NCI-H1105 treated with DMSO at 0.1 percent for 48 hours (cell line): Measurements from ENCODE around the gene UBLCP1.
A peak's percentile ranks its signal among the peaks of the same experiment; 100 is the strongest.
"Not testable (repeated sequence)": the region's sequence is repeated elsewhere in the genome, so short reads cannot be mapped to it uniquely, and the experiment has no call there.

ENCODE experiments used
- DNase-seq: peaks from one replicate; lab custom pipeline; 2025; lab: John Stamatoyannopoulos, UW

The UBLCP1 gene

DNA sequence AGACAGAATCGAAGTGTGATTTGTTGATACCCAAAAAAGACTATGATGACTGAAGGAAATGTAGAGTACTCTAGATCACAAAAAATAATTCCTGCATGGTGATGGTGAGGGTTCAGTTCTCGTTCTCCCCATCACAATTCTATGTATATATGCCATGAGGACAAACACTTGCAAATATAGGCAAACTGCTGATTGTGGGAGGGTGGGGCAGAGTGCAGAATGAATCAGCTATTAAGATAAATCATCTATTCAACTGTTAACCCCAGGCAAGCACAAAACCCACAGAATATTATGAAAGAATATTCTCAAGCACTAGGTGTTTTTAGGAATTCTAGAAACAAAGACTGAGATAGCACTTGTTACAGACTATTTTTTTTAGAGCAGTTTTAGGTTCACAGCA is 13.9 kb upstream of the UBLCP1 start:
- DNase-seq: no peak

GRCh38 chr5:159252195-159252594 is 10.9 kb upstream of the UBLCP1 start:
- no peak for DNase-seq

- no peak for DNase-seq
Observed at GRCh38 chr5:159257007-159257406, 6.1 kb upstream of the UBLCP1 start.

DNA sequence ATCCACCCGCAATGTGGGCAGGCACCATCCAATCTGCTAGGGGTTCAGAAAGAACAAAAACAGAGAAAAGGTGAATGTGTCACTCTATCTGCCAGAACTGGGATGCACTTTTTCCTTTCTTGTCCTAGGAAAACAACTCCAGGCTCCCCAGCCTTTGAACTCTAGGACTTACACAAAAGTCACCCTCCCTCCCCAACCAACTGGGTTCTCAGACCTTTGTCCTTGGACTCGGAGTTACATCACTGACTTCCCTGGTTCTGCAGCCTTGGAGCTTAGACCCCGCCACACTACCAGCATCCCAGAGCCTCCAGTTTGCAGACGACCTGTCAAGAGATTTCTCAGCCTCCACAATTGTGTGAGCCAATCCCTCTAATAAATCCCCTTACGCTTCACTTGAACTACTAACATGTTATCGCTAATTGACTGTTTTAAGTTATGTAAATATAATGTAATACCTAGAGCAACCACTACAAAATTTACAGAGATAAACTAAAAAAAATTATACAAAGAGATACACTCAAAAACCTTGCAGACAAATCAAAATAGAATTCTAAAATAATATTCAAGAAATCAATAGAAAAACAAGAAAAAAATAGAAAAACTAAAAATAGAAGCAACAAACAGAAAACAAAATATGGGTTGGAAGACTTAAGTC is 5.3 kb upstream of the UBLCP1 start:
- no peak for DNase-seq

- no peak for DNase-seq
Observed at GRCh38 chr5:159258361-159258760, 4.7 kb upstream of the UBLCP1 start.

- DNase-seq: not testable (repeated sequence)
Observed at GRCh38 chr5:159260212-159260611, 2.9 kb upstream of the UBLCP1 start.

- peak; percentile 24 for DNase-seq
Observed at GRCh38 chr5:159262472-159262858, 625 bp upstream of the UBLCP1 start.

GRCh38 chr5:159263569-159263905 is 447 bp downstream of the UBLCP1 start:
- DNase-seq: no peak

- not testable (repeated sequence) for DNase-seq
Observed at GRCh38 chr5:159266764-159267163, 3.7 kb downstream of the UBLCP1 start.

DNA sequence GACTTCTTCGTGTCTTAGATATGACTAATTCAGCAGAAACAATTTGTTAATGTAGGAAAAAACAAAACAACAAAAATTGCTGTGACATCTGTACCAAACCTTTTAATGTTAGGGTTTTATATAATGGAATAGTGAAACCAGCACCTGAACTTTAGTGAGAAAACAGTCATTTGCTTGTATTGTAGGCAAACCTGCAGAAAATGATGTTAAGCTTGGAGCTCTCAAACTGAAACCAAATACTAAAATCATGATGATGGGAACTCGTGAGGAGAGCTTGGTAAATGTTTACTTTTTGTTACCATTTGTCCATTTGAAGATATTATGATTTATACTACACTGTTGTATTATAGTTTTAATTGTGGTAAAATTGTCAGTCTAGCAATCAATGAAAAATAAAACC is 6.6 kb downstream of the UBLCP1 start:
- DNase-seq: no peak

DNA sequence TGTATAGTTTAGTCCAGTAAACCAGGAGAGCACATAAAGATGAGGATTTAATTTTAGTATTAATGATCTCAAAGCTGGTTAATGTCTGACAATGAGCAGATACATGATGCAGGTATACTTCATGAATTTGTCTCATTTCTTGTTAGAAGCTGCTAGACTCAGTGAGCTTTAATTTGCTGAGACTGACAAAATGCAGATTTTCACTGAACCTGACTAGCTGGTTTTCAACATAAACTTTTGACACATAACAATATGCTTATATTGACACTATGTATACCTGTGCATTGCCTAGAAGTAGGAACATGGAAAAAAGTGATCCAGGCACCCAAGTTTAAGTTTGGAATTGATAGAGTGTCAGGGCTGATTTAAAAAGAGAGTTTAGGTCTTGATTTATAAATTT is 10.8 kb downstream of the UBLCP1 start:
- DNase-seq: no peak

DNA sequence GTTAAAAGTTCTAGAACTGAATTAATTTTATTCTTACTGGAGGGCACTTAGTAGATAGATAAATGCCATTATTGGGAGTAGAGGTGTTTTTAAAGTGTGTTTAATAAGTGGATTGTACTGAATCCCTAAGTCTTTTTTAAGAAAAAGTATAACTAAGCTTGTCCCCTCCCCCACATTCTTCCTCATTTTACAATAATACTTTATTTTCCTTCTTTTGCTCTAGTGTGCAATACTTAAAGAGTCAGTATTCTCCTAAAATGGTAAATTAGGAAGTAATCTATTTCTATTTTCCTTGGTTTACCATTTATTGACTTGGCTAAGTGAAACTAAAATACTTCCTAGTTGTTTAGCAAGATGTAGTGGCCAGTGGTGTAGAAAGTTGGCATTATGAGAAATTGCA is 11.6 kb downstream of the UBLCP1 start:
- no peak for DNase-seq

DNA sequence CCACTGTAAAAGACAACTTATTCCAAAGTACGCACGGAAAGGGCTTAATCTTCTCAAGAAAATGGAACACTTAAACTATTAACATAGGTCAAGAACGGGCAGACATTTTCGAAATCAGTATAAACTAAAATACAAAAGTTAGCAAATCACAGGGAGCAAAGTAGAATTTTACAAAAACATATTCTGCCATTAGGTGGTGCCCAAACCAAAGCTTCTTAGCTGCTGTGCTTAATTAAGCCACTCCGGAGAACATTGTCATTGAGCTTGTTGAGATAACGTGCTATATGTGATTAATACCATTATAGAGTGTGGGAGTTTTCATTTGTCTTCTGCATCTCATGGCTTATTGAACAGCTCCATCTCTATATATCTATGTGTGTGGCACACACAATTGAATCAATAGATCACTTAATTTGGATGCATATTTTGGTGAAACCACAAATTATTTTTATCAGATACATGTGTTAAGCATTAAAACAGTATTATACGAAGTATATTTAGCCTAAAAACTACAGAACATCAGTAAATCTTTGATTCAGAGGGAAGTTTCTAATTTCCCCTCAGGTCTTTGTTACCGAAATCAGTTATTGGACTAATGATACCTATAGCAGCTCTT is 23.4 kb downstream of the UBLCP1 start:
- DNase-seq: peak; percentile 40

GRCh38 chr5:159290741-159291140 is 27.7 kb downstream of the UBLCP1 start:
- no peak for DNase-seq

DNA sequence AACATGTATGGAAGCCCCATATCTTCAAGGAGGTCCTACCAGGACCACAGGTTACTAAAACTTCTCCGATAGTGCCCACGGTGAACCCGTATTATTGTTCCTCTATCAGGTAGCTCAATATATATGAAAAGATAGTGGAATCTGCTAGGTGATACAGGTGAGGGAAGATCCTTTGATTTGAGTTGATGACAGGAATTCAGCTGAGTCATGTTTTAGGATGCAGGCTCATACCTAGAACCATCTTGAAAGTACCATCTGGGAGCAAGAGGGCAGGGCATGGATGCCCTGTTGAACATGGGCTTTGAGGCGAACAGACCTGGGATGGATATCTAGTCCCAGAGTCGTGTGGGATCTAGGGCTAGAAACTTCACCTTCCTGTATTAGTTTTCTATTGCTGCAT is 31.8 kb downstream of the UBLCP1 start:
- no peak for DNase-seq

- DNase-seq: not testable (repeated sequence)
Observed at GRCh38 chr5:159297300-159297699, 34.2 kb downstream of the UBLCP1 start.

DNA sequence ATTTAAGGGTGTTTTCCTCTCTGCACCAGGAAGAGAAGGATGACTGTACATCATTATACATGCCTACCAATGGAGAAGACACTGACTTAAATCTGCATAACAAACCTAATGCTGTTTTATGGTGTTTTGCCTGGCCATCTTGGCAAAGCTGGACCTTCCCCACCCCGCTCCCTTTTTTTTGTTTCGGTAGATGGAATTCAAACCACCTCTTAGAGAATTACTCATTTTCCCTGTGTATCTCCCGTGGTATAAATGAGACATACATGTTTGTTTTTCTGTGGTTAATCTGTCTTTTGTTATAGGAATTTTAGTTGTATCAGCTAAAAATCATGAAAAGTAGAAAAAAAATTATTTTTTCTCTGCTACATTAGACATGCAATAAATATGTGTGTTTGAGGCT is 38.4 kb downstream of the UBLCP1 start:
- no peak for DNase-seq

DNA sequence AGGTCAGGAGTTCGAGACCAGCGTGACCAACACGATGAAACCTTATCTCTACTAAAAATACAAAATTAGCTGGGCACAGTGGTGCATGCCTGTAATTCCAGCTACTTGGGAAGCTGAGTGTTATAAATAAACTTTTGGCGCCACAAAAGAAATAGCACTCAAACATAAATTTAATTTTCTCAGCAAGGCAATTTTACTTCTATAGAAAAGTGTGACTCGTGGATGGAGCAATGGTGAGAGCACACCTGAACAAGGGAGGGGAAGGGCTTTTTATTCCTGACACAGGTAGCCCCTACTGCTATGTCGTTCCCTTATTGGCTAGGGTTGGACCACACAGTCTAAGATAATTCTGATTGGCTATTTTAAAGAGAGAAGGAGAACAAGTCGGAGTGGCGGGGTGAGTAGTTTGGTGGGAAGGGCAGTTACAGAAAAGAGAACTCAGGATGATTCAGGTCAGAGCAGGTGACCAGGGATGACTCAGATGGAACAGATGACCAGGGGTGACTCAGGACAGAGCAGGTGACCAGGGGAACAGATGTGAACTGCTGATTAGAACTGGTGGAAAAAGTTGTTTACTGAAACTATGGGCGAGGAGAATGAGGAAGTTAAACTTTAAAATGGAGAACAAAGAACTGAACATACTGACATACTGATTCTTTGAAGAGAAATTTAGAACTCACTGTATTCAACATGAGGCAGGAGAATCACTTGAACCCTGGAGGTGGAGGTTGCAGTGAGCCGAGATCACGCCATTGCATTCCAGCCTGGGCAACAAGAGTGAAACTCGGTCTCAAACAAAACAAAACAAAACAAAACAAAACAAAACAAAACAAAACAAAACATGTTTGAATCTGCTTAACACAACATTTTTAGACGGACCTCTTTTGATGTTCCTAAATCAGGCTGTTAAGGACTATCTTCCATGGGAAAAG is 39.1 kb downstream of the UBLCP1 start:
- DNase-seq: not testable (repeated sequence)

GRCh38 chr5:159303286-159303685 is 40.2 kb downstream of the UBLCP1 start:
- no peak for DNase-seq

GRCh38 chr5:159304961-159305595 is 42.0 kb downstream of the UBLCP1 start:
- no peak for DNase-seq

DNA sequence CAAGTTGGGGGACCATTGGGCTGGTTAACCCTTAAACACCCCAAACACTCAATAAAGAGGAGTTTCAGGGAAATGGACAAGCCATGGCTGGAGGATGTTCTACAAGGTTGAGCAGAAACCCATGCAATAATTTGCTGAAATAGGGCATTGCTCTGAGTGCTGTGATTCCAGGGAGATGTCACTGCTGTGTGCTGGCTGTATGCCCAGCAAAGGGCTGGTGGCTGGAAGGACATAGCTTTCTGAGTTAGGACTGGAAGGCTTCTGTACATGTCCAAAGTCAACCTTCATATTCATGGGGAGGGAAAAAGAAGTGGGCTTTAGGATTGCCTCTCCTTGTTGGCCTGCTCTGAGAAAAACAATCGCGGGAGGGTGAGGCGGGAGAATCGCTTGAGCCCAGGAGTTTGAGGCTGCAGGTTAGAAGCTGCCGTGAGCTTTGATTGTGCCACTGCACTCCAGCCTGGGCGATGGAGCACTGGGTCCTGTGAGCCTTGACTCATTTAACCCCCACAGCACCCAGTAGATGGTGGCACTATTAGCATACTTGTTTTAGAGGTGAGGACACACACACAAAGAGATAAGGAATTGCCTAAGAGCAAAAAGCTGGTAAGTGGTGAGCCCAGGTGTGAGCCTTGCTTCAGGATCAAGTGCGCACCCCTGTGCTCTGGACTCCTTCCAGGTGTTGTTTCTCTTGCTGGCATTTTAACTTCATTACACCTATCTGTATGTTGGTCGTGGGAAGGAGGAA is 46.8 kb downstream of the UBLCP1 start:
- no peak for DNase-seq

DNA sequence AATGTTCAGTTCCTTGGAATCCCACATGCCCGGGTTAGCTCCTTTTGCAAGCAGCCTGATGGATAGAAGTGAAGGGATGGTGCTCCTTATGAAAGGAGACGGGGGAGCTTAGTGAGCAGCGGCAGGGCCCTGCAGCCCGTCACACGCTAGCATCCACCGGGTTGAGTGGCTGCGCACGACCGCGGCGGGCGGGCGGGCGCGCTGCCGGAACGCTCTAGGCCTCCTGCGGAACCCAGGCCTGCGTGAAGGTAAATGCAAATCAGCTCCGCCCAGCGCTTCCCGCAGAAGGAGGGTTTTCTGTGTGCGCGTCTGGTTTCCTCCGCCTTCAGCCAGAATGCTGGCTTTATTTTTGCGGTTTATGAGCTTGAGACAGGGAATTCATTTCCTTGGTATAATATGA is 47.4 kb downstream of the UBLCP1 start:
- peak; percentile 6 for DNase-seq
